ENCODE data around the gene ENOPH1.

ENOPH1 gene

DNA sequence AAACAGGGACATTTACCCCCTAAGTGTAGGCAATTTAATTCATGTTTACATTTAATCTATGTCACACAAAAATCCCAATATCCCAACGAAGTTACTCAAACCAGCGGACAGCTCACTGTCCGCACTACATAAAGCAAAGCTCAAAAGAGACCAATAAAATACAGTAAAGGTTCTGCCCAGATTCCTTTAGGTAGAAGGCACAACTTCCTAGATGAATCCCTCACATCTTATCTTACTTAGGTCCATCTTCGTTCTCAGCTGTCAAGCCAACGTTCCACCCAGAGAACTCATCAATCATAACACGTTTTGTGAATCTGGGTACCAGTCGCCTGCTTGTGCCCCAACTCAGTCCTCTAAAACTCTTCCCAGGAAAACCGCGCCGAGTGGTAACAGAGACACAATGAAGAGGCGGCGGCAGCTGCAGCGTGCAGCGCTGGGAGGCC, 1.8 kb upstream of the ENOPH1 start:
- no peak for DNase-seq (ENCODE audit: low spot score)

DNA sequence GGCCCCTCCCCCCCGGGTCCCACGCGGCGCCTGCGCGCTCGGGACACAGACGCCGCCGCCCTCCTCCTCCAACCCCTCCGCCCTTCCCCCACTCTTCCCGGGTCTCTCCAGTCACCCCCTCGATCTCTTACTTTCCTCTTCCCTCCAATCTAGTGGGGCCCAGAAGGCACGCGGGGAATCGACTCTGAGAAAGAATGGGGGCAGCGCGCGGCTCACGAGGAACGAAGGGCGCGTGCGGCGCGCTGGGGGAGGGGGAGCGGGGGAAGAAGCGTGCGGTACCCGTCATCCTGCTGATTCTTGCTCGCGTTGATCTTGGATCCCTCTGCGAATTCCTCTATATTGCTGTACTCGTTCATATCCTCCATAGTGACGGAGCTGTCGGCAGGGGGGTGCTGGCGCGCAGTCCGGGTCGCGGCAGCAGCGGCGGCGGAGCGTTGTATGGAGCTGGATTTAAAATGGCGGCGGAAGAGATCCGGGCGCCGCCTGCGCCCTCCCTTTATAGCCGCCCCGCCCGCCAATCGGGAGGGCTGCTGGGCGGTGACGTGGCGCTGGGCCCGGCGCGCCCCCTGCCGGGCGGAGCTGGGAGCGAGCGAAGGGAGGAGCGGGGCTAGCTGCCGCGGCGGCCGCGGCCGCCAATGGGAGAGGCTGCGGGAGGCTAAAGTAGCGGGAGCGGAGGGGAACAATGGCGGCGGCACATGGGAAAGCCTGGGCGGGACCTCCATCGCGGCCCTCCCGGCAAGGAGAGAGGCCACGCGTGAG, 1.2 kb upstream of the ENOPH1 start:
- peak; percentile 95 for DNase-seq (ENCODE audit: low spot score)

DNA sequence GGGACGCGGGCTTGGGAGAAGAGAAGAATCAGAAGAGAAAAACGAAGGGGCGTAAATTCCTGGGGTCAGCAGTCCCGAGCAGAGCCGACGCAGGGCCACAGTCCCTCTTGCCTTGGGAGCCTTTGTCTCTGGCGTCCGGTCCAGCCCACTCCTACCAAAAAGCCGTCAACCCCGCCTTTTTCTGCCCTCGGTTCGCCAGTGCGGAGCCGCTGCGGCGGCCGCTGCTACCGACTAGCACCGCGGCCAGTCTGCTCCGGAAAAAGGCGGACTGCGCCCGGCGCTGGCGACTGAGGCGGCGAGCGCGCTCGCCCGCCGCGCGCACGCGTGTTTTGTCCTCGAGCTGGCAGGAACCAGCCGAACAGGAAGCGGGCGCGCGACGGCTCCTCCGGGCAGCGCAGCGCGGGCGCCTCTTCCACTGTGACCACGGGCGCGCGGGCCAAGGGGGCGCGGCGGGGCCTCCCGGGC, 630 bp upstream of the ENOPH1 start:
- DNase-seq (ENCODE audit: low spot score): no peak

DNA sequence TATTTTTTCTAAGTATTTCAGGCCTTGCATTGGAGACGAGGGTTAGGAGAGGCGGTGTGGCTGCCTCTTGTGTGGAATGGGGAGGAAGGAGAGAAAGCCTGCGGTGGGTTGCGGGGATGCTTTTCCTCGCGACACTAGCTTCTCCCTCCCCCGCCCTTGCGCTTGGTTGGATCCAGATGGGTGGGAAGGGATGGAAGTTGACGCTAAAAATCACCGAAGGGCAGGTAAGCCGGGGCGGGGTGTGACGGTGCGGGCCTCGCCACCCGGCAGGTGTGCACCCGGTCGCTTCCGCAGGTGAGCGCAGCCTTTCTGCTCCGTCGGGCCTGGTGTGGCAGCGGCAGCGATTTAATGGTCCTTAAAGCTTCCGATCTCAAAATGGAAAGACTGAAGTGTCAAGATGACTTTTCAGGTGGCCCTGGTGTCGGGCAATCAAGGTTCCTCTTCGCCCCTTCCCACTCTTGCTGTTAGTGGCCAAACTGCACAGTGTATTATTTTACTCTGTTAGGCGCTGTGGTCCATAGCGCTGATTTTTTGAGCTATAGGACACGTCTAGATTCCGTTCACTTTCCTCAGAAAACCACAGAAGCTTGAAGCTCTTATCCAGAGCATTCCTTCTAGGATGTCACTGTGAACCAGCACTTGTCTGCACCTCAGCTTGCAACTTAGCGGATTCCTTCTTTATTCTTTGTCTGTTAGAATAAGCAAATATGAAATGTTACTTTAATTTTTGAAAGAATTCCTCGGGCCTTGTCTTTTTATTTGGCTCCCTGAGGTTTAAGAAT, 765 bp downstream of the ENOPH1 start:
- DNase-seq (ENCODE audit: low spot score): peak; percentile 20

DNA sequence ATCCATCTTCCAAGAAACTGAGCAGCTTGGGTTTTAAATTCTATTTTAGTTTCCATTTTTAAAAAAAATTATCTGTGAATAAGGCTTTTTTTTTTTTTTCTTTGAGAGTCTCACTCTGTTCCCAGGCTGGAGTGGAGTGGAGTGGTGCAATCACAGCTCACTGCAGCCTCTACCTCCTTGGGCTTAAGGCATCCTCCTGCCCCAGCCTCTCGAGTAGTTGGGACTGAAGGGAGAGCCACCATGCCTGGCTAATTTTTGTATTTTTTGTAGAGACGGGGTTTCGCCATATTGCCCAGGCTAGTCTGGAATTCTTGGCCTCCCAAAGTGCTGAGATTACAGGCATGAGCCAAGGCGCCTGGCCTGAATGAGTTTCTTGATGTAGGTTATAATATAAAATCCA, 1.4 kb downstream of the ENOPH1 start:
- DNase-seq (ENCODE audit: low spot score): no peak

DNA sequence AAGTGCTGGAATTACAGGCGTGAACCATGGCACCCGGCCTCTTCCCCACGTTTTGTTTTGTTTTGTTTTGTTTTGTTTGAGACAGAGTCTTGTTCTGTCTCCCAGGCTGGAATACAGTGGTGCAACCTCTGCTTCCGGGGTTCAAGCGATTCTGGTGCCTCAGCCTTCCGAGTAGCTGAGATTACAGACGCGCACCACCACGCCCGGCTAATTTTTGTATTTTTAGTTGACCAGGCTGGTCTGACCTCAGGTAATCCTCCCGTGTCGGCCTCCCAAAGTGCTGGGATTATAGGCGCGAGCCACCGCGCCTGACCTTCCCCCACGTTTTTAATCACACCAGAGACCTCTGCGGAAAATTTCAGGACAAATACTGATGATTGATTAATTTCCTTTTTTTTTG, 2.2 kb downstream of the ENOPH1 start:
- peak; percentile 5 for DNase-seq (ENCODE audit: low spot score)

DNA sequence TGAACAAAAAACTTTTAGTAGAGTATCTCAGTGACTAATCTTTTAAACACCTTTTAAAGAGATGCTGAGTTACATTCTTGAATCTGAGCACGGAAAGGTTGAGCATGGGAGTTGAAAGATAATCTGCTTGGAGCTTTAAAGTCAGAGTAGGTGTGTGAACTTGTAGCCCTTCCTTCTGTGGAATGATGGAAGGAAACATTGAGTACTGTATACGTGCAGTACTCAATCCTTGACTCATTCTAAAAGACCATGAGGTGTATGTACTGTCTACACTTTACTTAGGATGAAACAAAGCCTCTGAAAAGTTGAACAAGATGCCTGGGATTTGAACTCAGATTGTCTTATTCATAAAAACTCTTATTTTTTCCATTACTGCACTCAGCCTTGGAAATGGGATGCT, 3.4 kb downstream of the ENOPH1 start:
- no peak for DNase-seq (ENCODE audit: low spot score)

DNA sequence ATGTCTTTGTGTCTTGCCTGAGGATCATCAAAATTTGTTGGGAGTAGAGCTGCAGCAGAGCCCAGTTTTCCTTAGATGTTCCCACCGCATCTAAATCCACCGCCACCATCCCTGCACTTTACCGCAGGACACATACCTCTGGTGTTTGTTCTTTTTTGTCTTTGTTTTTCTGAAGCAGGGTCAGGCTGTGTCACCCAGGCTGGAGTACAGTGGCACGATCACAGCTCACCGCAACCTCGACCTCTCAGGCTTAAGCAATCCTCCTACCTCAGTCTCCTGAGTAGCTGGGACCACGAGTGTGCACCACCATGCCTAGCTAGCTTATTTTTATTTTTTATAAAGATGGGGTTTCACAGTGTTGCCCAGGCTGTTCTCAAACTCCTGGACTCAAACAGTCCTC, 4.6 kb downstream of the ENOPH1 start:
- DNase-seq (ENCODE audit: low spot score): no peak

DNA sequence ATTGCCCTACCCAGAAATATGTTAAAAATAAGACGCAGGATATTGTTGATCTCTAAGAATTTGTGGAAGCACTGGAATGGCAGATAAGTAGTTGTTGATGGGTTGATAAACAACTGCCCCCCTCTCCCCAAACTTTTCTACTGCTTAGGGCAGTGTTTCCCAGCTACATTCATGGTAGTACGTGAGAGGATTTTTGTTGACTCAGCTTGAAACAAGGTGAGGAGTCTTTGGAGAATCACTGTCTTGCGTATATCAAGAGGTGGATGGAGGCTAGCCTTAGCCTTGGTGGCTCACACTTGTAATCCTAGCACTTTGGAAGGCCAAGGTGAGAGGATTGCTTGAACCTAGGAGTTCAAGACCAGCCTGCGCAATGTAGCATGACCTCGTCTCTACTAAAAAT, 5.7 kb downstream of the ENOPH1 start:
- DNase-seq (ENCODE audit: low spot score): no peak

DNA sequence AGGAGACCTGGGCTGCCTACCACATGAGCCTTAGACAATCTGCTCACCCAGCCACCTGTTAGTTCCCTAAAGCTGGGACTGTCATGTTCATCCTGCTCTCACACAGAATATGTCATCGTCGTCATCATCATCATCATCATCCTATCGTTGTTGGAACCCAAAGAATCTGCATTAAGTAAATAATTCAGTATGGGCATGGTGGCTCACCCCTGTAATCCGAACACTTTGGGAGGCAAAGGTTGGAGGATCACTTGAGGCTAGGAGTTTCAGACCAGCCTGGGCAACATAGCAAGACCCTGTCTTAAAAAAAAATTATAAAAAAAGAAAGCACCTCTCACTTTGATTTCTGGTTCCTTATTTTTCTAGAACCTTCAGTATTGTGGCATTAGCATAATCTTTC, 6.4 kb downstream of the ENOPH1 start:
- no peak for DNase-seq (ENCODE audit: low spot score)

DNA sequence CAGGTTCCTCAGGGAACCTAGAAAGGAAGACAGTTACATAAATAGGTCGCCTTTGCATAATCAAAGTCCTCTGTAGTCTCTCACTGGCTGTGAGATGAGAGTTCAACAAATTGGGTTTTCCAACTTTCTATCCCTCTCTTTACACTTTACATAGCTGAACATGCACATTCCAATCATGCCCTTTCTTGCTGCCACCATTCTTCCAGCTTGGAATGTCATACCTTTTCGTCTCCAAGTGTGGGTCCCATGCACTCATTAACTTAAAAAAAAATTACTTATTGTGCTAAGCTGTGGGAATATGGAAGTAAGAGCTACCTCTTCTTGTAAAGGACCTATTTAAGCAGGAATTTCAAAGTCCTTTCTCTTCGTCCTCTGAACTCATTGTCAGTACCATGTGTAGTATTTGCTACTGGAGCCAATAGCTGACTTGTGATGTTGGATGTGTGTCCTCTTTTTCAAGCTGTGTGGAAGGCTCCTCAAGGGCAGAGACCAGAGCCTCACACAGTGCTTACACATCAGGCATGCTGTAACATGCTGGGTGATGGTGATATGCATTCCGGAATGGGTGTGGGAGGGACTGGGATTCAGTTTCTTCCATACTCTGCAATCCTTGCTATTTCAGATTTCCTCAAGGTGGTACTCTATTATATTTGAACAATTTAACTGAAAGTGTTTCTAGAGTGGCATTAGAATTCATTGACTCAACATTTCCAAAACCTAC, 7.1 kb downstream of the ENOPH1 start:
- DNase-seq (ENCODE audit: low spot score): peak; percentile 17

DNA sequence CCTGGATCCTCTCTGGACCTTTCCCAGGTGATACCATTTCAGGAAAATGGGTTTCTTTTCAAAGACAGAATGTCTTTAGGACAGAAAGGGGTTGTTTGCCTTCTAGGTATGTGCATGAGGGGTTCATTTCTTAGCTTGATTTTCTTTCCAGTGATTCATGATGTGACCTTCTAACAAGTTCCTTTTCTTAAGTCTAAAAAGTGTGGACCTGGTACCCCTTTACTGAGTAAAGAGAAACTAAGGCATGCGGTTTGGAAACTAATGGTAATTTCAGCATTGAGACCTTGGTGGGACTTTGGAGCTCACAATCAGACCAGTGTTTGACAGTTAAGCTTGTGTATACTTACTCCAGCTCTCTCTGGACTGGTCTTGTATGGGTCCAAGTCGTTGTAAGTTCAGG, 8.7 kb downstream of the ENOPH1 start:
- DNase-seq (ENCODE audit: low spot score): no peak

DNA sequence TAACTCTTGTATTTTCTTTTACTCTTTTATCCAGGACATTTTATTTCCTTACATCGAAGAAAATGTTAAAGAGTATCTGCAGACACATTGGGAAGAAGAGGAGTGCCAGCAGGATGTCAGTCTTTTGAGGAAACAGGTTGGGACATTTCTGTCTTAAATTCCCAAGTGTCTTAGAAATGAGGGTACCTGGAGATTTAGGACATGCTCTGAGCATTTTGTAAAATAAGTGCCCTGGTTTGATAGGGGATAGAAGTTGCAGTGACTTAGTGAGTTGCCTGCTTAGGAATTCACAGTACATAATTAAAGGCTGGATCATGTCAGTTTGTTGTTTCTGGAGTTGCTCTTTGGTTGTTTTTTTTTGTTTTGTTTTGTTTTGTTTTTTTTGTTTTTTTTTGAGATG, 17.5 kb downstream of the ENOPH1 start:
- no peak for DNase-seq (ENCODE audit: low spot score)

DNA sequence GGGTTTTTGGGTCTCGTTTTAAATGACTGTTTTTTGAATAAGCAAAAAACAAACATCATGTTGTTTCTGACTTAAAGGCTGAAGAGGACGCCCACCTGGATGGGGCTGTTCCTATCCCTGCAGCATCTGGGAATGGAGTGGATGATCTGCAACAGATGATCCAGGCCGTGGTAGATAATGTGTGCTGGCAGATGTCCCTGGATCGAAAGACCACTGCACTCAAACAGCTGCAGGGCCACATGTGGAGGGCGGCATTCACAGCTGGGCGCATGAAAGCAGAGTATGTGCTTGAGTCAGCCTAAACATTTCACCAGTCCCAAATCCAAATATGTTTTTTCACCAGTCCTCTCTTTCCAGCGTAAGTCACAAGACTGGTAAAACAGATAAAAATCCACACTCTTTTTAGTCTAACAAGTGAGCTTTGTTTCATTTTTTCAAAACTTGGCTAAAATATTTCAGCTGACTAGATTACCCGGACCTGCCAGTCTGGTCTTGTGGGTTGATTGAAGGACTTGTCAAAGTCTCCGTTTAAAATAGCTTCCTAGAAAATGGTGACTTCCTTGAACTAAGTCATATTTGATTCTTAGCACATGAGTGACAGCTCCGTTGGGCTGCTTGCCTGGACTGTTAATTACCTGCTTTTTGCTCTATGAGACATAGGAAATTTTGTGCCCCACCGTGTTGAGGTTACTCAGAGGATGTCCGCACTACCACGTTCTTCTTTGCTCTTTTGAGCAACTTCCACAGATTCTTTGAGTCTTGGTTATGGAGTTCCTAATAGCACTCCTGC, 20.8 kb downstream of the ENOPH1 start:
- DNase-seq (ENCODE audit: low spot score): no peak

DNA sequence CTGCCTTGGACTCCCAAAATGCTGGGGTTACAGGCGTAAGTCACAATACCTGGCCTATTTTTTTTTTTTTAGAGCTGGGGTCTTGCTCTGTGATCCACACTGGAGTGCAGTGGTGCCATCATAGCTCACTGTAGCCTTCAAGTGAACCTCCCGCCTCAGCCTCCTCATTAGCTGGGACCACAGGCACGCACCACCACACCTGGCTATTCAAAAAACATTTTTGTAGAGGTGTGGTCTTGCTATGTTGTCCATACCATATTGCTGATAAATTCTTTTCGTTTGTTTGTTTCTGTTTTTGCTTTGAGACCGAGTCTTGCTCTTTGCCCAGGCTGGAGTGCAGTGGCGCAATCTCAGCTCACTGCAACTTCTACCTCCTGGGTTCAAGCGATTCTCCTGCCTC, 21.6 kb downstream of the ENOPH1 start:
- no peak for DNase-seq (ENCODE audit: low spot score)

DNA sequence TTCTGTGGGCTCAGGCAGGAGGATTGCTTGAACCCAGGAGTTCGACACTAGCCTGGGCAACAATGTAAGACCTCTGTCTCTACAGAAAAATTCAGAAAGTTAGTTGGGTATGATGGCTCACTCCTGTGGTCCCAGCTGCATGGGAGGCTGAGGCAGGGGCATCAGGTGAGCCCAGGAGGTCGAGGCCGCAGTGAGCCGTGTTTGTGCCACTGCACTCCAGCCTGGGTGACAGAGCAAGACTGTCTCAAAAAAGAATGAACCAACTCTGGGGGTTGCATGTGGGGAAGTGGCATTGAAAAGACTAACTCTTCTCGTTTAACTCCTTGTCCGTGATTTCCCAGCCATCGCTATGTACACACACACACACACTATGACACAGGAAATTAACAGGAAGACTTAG, 26.9 kb downstream of the ENOPH1 start:
- no peak for DNase-seq (ENCODE audit: low spot score)

DNA sequence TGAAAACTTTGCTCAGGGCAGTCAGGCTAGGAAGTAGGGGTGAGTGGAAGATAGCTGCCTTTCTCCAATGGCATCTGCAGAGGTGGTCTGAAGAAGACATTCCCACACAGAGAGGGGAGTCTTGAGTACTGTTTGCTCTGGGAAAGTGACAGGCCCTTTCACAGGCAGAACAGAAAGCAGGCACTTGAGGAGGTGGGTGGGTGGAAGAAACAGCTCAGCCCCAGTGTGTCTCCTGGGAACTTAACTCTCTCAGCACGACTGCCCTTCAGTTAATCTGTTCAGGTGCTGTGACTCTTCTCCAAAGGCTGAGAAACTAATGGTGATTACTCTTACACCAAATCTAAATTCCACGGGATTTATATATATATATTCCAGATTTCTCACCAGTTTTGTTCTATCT, 28.3 kb downstream of the ENOPH1 start:
- no peak for DNase-seq (ENCODE audit: low spot score)

DNA sequence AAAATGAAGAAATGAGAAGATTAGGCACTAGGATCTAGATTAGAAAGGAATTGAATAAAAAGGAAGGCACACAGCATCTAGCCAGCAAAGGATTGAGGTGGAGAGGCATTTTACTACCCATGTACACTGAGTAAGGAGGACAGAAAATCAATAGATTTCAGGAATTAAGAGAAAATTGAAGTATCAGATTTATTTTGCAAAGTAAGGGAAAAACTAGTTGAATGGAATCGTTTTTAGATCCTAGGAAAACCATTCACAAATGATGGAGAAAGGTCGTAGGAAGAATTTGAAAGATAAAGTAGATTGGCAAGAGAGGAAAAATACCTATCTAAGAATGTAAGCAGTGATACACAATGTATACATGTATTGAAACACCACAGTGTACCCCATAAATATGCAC, 31.3 kb downstream of the ENOPH1 start:
- no peak for DNase-seq (ENCODE audit: low spot score)

DNA sequence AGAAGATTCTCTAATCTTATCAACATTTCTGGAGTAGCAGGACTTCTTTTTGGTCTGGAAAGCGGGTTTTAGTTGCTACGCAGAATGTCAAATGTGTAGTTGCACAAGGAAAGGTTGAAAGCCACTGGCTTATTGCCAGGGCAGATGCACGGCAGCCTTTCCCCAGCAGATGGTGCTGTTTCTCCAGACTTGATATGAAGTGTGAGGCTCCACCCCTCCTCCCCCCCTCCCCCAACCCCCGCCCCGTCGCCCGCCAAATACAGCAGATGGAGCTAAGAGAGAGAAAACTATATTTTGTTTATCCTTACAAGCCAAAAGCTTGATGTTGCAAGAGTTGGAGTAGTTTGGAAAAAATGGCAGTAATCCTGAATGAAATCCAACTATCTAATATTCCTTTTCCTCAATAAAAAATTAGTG, 32.0 kb downstream of the ENOPH1 start:
- peak; percentile 81 for DNase-seq (ENCODE audit: low spot score)

DNA sequence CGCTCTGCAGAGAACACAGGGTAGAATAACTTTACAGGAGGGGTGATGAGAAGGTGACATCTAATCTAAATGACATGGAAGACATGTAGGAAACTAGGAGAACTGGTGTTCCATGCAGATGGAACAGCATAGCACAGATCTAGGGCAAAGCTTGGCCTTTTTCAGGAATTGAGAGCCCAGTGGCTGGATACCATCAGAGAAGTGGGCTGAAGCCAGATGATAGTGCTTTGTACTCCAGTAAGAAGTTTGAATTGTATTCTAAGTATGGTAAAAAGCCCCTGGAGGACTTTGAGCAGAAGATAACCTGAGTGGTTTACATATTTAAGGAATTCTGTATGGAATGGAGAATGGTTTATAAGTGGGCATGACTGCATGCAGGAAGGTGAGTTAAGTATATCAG, 32.8 kb downstream of the ENOPH1 start:
- no peak for DNase-seq (ENCODE audit: low spot score)

DNA sequence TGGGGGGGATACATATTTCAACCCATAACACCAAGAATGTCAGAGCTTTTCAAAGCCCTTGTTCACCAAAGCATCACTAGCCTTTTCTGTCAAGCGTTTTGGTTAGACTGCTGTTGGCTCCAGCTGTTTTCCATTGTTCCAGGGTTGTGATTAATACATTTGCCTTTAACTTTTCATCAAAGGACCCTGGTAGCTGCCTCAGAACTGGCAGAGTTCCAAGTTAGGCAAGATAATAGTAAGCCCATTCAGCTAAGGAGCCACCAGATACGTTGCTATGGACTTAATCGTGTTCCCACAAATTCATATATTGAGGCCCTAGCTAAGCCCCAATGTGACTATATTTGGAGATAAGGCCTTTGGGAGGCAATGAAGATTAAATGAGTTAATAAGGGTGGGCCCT, 37.1 kb downstream of the ENOPH1 start:
- DNase-seq (ENCODE audit: low spot score): no peak

DNA sequence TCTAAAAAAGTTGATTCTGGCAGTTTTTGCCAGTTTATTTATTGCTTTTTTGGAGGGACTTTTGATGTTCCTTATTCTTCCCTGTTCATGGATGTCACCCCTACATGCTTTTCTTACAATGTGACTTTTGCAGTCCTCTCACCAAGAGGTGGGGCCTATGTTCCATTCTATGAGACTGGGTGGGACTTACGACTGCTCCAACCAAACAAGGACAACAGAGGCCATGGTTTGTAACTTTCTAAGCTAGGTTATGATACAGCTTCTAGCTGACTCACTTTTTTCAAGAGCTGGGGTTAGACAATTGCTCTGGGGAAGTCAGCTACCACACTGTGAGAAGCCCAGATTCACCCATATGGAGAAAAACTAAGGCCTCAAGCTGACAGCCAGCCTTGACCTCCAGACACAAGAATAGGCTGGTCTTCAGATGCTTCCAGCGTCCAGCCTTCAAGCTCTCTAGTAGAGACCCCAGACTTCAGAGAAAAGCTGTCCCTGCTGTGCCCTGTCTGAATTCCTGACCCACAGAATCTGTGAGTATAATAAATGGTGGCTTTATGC, 39.5 kb downstream of the ENOPH1 start:
- peak; percentile 61 for DNase-seq (ENCODE audit: low spot score)

All from kidney tubule cell (primary cell).